HL-60/S4 (cell line): ENCODE data around the gene HRH4.

Source experiments
- in situ Hi-C: fragments of 300-500 bp; cut with MboI; formaldehyde crosslinking; loops from 2 replicates; pipeline ENCODE4 v1.14.3; 2022; ENCODE audit warnings: low sequenced_read_pairs

HRH4 gene, protein sequence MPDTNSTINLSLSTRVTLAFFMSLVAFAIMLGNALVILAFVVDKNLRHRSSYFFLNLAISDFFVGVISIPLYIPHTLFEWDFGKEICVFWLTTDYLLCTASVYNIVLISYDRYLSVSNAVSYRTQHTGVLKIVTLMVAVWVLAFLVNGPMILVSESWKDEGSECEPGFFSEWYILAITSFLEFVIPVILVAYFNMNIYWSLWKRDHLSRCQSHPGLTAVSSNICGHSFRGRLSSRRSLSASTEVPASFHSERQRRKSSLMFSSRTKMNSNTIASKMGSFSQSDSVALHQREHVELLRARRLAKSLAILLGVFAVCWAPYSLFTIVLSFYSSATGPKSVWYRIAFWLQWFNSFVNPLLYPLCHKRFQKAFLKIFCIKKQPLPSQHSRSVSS

DNA sequence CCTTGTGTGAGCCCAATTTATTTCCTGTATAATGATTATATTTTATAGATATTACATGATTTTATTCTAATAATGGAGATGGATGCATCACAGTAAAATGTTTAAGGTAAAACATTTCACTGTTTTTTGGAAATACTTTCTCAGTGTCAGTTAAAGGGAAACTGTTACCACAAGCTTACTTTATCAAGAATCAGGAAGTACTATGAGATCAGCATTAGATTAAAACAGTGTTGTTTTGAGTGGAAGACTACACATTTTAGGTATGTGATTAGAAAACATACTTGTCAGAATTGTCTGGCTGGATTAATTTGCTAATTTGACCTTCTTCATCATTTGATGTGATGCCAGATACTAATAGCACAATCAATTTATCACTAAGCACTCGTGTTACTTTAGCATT lies at the start of gene HRH4:
HRH4 (plus strand) TSS at position 250 of the 400 bp plus-strand sequence; CDS start at position 342, 92 bp downstream.
- in situ Hi-C loops: no loop called here

DNA sequence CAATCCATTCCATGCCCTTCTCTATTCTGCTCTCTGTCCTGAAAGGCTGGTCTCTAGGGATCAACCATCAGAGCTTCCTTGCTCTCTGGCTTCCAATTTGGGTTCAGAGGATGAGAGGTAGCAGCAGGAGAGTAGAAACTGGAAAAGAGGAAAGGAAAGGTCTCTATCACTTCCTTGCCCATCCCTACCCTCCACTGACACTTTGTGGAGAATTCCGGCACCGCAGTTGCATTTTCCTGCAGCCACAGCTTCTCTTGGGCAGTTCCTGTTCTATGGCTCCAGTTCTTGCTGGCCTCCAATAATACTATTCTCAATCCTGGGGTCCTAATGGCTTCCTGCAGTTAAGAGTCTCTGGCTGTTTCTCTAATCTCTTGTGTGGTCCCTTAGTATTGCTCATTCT lies 47.3 kb upstream of the HRH4 start:
- in situ Hi-C loops: no loop called here

DNA sequence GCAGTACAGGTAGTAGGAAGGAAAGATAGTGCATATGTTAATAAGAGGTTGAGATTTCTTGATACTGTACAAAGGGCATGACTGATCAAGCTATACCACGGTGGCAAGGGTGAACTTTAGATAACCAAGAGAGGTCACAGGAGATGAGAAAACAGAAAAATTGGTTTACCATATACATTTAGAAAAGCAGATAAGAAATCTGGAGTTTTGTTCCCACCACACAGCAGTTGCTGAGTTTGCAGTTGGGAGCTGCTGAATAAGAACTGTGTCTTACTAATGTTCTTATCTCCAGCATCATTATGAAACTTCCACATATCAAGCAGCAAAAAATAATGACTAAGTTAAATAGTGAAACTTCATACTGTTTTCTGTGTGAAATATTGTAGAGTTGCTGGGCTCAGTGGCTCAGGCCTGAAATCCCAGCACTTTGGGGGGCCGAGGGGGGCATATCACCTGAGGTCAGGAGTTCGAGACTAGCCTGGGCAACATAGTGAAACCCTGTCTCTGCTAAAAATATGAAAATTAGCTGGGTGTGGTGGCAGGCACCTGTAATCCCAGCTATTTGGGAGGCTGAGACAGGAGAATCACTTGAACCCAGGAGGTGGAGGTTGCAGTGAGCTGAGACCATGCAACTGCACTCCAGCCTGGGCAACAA lies 46.0 kb upstream of the HRH4 start:
- in situ Hi-C loops: no loop called here

DNA sequence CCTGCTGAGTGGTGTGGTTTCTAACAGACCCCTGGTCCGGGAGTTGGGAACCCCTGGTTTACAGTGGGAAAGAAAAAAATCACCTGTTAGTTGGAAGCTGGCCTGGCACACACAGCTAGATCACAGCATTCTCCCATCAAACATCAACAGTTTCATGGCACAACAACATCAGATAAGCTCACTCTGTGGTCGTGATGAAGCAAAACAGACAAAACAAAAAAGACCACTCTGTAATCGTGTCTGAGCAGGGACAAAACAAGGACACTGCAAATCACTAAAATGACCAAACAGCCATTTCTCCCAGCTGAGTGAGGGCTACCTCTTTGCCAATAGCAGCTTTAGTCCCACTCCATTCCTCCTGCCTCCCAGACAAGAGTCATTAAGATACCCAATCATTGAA lies 43.0 kb upstream of the HRH4 start:
- in situ Hi-C loops: no loop called here

DNA sequence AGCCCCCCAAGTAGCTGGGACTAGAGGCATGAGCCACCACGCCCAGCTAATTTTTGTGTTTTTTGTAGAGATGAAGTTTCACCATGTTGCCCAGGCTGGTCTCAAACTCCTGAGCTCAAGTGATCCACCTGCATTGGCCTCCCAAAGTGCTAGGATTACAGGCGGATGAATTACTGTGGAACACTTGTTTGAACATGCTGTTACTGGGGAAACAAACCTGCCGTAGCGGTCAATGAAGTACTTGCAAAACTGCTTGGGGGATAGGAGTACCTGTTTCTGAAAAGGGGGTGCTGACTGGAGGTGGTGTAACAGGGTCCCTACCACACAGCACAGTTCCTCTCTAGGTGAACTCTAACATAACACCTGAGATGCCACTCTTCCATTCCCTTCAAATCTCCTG lies 39.9 kb upstream of the HRH4 start:
- in situ Hi-C loops: no loop called here

DNA sequence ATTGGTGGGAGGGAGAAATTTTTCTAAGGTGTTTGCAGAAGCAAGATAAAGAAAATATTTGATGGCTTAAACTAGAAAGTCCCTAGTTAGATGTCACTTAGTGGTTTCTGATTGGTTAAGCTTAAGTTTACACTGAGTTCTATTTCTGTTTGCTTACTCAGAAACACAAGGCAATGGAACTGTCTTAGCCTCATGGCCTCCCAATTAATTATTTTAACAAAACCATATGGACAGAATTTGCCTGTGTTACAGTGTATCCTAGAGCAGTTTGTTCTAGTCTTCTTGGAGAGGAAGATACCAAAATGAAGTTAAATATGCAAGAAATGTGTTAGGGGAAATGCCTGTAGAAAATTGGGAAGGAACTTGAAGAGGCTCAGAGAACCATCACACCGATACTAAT lies 38.6 kb upstream of the HRH4 start:
- in situ Hi-C loops: no loop called here

DNA sequence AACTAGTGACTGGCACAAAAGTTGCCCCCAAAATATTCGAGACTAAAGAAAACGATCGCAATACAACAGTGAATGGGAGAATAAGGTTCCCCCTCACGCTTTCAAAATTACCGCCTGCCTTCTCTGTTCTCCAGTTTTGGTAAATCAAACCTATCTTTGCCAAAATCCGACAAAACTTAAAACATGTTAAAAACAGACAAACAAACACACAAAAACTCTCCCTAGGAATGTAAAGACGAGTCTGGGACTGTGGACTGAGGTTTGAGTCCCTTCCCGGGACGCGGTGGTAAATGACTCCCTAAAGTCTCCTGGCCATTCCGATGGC lies 34.4 kb upstream of the HRH4 start:
- in situ Hi-C loops: no loop called here

DNA sequence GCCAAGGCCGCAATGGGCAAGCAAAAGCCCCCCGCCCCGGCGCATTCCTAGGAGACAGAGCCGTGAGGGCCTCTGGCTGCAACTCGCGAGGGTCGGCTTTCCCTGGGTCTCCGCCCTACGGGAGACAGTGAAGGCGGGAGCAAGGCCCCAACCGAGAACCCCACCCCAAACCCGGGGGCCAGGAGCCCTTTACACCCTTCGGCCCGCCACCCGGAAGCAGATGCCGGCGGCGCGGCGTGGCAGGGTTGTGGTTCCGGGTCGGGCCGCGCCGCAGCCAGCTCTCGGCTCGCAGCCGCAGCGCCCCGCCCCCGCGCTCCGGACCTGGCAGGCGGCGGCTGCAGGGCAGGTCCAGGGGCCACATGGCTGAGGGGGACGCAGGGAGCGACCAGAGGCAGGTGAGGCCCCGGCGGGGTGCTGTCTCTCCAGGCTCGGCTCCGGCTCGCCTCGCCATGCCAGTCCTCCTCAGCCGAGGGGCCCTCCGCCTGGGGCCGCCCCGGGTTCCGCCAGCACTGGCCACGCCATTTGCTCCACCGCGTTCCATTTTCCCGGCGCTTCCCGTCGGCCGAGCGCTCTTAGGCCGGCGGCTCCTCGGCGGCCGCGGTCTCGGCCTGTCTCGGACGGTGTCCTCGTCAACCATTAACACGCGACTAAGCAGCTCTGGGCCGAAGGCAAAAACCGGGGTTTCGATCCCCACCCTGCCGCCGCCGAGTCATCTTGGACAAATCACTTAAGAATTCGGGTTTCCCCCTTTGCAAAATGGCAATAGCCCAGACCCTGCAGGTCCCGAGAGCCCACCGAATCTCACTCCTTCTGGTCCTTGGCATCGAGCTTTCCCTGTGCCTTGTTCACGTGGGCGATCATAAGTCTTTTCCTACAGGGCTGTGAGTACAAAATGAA lies 33.8 kb upstream of the HRH4 start, which contains the start of gene IMPACT:
IMPACT (plus strand) TSS at position 273 of the 897 bp plus-strand sequence; CDS start at position 360, 87 bp downstream.
- in situ Hi-C loops: no loop called here

DNA sequence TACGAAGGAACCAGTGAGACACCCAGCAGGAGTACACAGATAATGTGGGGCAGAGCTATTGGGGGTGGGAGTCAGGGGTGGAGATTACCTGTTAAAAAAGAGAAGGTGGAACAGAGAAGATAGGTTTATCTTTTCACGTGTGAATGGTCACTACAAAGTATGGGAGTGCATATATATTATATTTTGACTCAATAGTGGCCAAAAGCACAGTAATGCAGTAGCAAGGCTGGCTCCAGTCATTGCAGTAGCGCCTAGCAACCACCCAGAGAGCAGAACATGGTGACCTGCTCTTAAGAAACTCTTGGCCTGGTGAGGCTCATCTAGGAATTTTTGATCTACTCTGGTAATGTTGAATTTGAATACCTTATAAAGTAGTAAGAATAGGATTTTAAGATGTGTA lies 33.0 kb upstream of the HRH4 start:
- in situ Hi-C loops: no loop called here

DNA sequence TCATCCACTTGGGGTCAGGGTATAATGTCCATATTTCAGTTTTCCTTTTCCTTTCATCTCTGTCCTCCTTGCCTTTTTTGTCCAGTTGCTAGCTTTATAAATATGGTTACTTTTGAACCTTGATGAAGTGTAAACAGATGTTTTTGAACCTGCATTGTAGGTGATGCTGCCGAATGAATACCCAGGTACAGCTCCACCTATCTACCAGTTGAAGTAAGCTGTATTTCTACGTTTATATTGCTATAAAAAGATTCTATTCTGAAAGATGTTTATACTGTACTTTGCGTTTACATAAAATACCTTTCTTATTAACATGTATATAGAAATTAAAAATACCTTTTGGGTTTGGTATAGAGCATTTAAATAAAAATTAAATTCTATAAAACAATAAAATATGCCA lies 31.7 kb upstream of the HRH4 start:
- in situ Hi-C loops: no loop called here

DNA sequence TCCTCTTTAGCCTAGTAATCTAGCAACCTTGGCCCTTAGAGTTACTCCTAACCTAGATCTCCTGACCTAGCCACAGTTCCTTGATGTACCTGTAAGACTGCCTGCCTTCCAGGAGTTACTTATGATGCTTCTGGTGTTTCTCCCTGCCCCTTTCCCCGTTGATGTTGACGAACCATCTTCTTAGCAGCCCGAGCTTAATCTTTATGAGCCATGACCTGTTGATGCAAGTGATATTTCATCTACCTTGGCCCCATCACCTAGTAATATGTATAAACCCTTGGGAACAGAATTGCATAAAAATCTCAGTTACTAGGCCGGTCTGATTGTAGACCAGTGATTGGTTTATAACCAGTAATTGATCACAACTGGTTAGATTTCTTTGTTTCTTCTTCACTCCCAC lies 31.2 kb upstream of the HRH4 start:
- in situ Hi-C loops: no loop called here

DNA sequence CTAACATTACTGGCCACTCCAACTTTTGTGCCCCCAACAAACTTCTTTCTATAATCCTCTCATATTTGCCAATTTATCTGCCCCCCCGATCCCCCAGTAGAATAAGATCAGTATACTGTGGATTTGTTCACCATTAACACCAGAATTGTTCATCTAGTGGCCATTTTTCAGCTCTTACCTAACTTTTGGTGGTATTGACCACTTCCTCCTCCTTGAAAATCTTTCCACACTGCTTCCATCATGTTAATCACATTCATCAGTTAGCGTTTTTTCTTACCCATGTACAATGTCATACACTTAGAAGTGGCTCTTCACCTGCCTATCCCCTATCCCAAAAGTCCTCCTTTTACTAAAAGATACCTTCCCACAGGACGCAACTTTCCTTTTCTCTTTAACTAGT lies 27.8 kb upstream of the HRH4 start:
- in situ Hi-C loops: no loop called here

DNA sequence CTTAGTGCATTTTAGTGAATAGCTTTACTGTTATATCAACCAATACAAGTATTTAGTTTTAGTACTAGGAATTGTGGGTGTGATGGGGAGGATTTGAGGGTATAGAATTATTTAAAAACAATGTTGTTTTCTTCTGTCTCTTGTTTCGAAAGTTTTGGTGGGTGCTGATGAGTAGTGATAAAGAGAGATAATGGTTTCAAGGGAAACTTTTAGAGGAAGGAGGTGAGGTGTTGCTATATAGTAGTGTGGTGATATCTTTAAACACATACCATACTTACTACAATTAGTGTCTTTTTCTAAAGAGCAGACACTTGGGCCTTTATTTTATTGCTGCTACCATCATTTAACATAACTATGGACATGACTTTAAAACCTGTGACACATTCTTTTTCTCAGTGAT lies 23.5 kb upstream of the HRH4 start:
- in situ Hi-C loops: no loop called here

DNA sequence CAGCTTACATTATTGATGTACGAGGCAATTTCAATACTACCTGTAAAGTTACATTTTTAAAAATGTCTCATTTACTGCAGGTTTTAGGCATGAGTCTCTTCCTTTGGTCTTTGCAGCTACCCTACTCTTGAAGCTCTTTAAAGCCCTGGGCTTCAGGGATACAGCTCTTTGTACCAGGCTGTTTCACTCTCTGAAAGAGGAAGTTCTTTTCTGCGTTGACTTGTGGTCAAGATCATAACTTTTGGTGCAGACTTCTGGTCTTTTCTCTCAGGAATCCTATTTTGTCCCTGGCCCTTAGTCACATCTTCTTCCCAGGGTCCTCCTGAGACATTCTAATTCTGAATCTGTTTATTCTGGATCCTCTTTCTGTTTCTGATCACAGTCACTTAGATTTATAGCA lies 16.6 kb upstream of the HRH4 start:
- in situ Hi-C loops: no loop called here

DNA sequence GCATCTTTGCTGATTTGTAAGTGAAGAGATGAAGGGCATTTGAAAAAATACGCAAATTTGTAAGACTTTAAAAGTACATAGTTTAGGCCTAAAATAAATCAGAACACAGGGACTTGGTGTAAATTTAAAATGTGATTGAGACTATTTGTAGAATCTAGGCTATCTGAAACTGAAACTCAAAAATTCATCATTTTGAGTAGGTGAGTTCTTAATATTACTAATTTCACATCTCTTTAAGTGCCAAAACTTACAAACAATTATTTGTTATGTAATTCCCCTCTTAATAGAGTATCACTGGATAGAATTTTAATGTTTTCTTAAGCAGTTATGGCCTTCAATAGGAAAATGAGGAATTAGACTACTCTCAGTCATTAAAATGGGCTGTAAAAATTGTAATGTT lies 14.0 kb upstream of the HRH4 start:
- in situ Hi-C loops: no loop called here

DNA sequence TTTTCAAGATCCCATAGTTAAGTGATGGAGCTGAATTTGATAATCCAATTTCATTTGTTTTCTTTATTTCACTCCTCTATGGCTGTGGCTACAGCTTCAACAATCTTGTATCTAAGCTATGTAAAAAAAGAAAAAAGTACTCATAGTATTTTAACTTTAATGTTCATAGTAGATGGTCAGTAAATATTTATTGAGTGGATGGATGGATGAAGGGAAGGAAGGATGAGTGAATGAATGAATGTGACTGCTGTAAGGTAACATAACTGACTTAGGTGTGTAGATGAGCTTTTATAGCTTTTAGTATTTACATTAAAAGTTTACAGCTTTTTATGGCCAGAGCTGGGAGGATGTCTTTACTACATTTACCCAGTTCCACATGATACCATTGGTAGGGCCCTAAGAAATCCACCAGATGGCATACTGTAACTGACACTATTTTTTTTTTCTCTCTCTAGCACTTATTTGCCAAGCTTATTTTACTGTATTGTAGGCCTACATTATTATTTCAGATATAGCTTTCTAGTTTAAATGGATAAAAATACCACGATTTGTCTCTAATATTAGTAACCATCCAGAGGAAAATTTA lies 13.4 kb upstream of the HRH4 start:
- in situ Hi-C loops: no loop called here

DNA sequence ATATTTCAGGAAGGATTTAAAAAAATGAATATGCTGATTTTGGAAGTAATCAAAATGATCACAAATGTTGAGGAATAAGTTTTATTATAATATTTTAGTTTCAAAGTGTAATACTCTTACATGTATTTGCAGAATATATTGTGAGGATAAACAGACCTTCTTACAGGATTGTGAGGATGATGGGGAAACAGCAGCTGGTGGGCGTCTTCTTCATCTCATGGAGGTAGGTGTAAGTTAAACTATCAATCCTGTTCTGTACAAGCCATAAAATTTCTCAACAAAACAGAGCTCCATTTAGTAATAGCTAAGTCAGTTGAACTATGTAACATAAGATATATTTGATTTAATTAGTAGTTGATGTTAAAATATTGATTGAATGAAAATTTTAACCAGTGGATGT lies 12.5 kb upstream of the HRH4 start:
- in situ Hi-C loops: no loop called here

DNA sequence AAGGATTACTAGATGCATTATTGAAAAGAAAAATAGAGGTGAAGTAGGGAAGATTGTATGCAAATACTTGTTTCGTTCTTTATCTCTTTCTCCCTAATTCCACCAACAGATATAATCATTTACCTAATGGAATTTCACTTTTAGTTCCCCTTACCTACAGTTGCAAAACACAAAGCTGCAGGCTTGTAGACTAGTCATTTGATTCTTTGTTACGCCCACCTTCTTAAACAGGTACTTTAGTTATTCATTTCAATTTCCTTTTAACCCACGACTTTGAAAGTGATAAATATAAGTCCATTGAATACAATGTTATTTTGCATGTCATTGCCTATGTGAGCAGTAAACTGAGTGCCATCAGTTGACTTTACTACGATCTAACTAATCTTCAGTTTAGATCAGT lies 3.9 kb upstream of the HRH4 start:
- in situ Hi-C loops: no loop called here

DNA sequence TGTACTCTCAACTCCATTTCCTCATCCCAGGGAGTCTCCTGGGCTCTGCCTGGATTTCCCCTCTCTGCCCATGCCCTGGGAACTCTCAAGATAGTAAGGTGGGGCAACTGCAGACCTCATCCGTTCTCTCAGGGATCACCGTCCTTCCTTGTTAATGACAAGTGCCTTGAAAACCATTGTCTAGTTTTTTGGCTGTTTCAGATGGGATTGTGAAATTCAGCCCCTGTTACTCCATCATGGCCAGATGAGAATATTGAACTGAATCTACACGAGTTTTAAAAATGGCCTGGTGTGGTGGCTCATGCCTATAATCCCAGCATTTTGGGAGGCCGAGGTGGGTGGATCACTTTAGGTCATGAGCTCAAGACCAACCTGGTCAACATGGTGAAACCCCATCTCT lies 665 bp upstream of the HRH4 start:
- in situ Hi-C loops: no loop called here

DNA sequence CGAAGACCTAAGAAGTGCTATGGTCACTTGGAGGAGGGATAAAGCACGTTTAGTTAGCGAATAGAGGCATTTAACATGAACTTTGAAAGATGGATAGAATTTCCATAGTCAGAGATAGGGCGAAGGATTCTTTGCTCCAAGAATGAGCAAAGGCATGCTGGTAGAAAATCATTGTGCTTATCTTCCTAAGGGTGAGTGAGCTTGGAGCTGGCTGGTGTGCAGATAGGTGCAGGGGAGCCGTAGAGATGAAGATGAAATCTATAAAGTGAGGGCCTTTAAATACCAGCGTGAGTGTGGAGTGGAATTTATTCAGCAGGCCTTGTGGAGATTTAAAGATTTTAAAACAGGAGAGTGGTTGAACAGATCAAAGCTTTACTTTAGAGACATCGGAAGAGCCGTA lies 1.6 kb downstream of the HRH4 start:
- in situ Hi-C loops: no loop called here
